SH-SY5Y (cell line): Measurements from ENCODE around the gene FAM151A.

Experiments
- GATA2 ChIP-seq: IDR thresholded peaks from 2 replicates; pipeline ENCODE4 v1.6.1; 2011; ENCODE audit warnings: mild to moderate bottlenecking, low read depth, low read length
- GATA3 ChIP-seq: IDR thresholded peaks from 2 replicates; pipeline ENCODE4 v1.6.1; 2011; ENCODE audit warnings: low read depth, mild to moderate bottlenecking, low read length, moderate library complexity

DNA sequence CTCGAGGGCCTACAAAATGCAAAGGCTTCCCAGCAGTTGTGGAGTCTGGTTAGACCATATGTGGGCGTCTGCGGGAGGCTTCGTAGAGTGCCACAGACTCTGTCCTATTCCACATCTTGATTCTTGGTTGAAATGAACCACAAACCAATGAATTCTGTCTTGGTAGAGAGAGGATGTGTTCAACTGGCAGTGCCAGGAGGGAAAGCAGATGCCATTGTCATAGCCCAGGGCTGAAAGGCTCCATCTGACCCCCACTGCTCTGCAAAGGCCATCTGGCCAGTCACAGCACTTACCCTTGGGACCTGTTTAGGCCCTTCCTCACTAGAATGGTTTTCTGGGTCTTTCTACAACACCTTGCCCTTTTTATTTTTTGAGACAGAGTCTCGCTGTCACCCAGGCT is 53.2 kb downstream of the FAM151A start:
- no peak for TF ChIP-seq GATA2
- no peak for TF ChIP-seq GATA3
